Mucosa of gallbladder (tissue), 1 donor: ENCODE results near the gene XPO4. TPM values are rescaled to one million over a fixed set of nuclear protein-coding genes. Genes with fewer than 3 reads are reported as not detected.
A peak's percentile ranks its signal among the peaks of the same experiment; 100 is the strongest.
"Not testable (repeated sequence)": the region's sequence is repeated elsewhere in the genome, so short reads cannot be mapped to it uniquely, and the experiment has no call there.

Experiments used
- DNase-seq: peaks from one replicate; pipeline ENCODE4 v3.0.0-alpha.2; 2020; ENCODE audit warnings: low spot score
- total RNA-seq: library from RNA; stranded (reverse); gene quantifications from one replicate; pipeline ENCODE4 v1.2.1, GENCODE V29; 2021
- donor health status: DM: no; HTN: no; CAD: no.

The XPO4 gene
- total RNA-seq, result 12.0 TPM

GRCh38 chr13:20902438-20903163 is at the start of gene XPO4:
Gene XPO4 (minus strand): TSS chr13:20902746. CDS start chr13:20902738, 8 bp downstream.
- DNase-seq, result peak; percentile 77

GRCh38 chr13:20948001-20948400 is 45.5 kb upstream of the XPO4 start:
- not testable (repeated sequence) for DNase-seq

- peak; percentile 14 for DNase-seq
Observed at GRCh38 chr13:20945952-20946383, 43.4 kb upstream of the XPO4 start.

GRCh38 chr13:20942938-20943559 is 40.5 kb upstream of the XPO4 start:
- DNase-seq, result no peak

- DNase-seq, result not testable (repeated sequence)
Observed at GRCh38 chr13:20940511-20940910, 38.0 kb upstream of the XPO4 start.

- DNase-seq, result no peak
Observed at GRCh38 chr13:20940083-20940482, 37.5 kb upstream of the XPO4 start.

- no peak for DNase-seq
Observed at GRCh38 chr13:20939662-20940061, 37.1 kb upstream of the XPO4 start.

- DNase-seq, result no peak
Observed at GRCh38 chr13:20938302-20938701, 35.8 kb upstream of the XPO4 start.

- no peak for DNase-seq
Observed at GRCh38 chr13:20927596-20928257, 25.2 kb upstream of the XPO4 start.

GRCh38 chr13:20925395-20925790 is 22.8 kb upstream of the XPO4 start:
- DNase-seq, result not testable (repeated sequence)

- DNase-seq, result peak; percentile 85
Observed at GRCh38 chr13:20924758-20925394, 22.3 kb upstream of the XPO4 start.

GRCh38 chr13:20923272-20923671 is 20.7 kb upstream of the XPO4 start:
- no peak for DNase-seq

GRCh38 chr13:20921572-20921971 is 19.0 kb upstream of the XPO4 start:
- DNase-seq, result no peak

GRCh38 chr13:20915676-20916075 is 13.1 kb upstream of the XPO4 start:
- DNase-seq, result not testable (repeated sequence)

GRCh38 chr13:20911037-20911436 is 8.5 kb upstream of the XPO4 start:
- no peak for DNase-seq

GRCh38 chr13:20908714-20909497 is 6.4 kb upstream of the XPO4 start:
- DNase-seq, result no peak

- no peak for DNase-seq
Observed at GRCh38 chr13:20904908-20905307, 2.4 kb upstream of the XPO4 start.

GRCh38 chr13:20903164-20903475 is 574 bp upstream of the XPO4 start:
- no peak for DNase-seq

- no peak for DNase-seq
Observed at GRCh38 chr13:20901668-20902437, 693 bp downstream of the XPO4 start.

- DNase-seq, result no peak
Observed at GRCh38 chr13:20894245-20894644, 8.3 kb downstream of the XPO4 start.

GRCh38 chr13:20891768-20892167 is 10.8 kb downstream of the XPO4 start:
- DNase-seq, result no peak
